UCSD-AML1 (cell line): ENCODE data around the gene CD300A.
"Not testable (repeated sequence)": the region's sequence is repeated elsewhere in the genome, so short reads cannot be mapped to it uniquely, and the experiment has no call there.

Source experiments
- DNase-seq: peaks from one replicate; lab custom pipeline; 2025; ENCODE audit not compliant: unreplicated experiment; lab: John Stamatoyannopoulos, UW

The CD300A gene

DNA sequence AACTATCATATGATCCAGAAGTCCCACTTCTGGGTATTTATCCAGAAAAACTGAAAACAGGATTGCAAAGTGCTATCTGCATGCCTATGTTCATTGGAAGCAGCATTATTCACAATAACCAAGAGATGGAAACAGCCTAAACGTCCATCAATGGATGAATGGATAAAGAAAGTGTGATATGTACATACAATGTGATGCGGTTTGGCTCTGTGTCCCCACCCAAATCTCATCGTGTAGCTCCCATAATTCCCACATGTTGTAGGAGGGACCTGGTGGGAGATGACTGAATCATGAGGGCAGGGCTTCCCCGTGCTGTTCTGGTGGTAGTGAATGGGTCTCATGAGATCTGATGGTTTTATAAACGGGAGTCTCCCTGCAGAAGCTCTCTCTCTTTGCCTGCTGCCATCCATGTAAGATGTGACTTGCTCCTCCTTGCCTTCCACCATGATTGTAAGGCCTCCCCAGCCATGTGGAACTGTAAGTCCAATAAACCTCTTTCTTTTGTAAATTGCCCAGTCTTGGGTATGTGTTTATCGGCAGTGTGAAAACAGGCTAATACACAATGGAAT lies 52.1 kb downstream of the CD300A start:
- DNase-seq: not testable (repeated sequence)

DNA sequence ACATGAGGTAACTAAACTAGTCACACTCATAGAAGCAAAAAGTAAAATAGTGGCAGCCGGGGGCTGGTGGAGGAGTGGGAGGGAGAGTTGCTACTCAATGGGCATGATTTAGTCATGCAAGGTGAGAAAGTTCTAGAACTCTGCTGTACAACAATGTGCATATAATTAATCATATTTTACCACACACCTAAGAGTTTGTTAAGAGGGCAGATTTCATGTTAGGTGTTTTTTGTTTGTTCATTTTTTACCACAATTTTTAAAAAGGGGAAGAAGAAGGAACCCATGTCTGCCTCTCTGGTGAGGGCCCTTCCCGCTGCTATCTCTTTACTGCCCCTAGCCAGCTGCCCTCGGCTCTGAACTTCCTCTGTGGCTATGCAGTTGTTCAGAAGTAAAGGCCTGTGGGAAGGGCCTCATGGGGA lies 53.6 kb downstream of the CD300A start:
- peak; percentile 58 for DNase-seq

DNA sequence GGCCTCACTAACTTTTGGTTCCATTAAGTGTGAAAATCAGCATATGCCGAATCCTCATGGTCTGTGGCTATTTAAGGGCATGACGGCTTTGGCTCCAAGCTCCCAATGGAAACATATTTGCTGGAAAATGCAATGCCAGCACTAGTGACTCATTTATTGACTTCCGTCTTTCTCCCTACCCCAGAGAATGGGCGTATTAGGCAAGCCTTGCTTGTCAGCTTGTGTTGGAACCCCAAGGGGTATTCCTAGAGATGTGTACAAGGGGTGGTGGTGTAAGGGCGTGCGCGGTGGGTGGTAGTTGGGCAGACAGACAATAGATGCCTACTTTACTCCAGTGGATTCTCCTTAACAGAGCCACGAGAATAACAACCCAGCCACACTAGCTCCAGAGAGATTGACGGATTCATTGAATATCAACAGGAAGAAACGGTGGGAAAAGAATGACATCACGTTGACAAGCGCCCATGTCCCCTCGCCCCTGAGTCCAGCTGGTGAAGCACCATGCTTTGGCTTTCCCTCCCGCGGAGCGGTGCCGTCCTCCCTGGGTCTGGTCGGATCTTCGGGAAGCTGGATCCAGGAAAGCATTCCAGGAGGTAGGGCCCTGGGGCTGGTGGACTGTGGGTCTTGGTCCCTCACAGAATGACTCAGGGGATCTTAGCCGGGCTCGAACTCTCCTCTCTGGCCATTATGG lies 54.5 kb downstream of the CD300A start:
- no peak for DNase-seq

DNA sequence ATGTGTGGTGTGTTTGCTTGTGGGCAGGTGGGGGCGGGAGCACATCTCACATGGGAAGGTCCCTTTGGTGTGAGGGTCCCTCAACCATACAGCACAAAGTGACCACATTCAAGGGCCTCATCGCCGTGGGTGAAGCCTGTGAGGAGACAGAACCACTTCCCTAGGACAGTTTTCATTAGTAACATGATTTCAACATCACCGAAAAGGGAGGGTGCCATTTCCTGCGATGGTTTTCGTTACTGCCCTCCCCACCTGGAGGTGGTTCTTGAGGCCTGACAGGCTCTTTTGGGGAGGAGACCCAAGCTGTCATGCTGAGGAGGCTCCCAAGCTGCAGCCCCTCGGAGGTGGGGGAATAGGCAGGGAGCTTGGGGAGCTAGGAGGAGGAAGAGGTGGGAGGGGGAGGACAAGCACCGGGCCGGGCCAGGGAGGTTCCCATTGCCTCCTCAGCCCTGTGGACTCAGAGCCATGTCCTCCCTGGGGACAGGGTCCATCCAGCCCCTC lies 55.3 kb downstream of the CD300A start:
- peak; percentile 42 for DNase-seq

DNA sequence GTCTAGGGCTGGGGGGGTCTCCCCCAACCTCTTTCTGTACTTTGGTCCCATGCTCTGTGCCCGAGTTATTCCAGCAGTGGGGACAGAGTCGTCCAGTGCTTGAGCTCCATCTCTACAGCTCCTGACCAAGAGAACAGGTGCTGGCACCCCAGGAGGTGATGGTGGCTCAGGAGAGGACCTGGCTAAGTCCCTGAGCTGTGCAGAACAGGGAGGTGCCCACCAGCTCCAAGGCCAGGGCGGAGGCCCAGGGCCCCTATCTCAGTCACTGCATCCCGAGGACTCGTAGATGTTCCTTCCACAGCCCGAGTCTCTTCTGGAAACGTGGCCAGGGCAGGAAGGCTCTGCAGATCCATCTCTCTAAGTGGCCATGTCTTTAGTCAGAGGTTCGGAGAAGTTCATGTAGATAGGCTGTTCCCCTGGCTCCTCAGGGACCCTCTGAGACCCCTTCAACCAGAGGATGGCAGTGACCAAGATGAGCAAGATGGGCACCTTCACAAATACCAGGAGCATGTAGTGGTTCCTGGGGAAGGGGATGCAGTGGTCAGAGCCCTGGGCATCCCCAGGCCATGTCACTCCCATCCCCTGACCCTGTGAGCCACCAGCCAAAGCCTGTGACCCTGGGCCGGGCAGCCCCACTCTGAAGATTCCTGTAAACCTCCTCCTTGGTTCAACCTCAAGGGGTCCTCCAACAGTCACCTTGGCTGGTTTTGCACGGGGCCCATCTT lies 56.1 kb downstream of the CD300A start:
- DNase-seq: no peak

DNA sequence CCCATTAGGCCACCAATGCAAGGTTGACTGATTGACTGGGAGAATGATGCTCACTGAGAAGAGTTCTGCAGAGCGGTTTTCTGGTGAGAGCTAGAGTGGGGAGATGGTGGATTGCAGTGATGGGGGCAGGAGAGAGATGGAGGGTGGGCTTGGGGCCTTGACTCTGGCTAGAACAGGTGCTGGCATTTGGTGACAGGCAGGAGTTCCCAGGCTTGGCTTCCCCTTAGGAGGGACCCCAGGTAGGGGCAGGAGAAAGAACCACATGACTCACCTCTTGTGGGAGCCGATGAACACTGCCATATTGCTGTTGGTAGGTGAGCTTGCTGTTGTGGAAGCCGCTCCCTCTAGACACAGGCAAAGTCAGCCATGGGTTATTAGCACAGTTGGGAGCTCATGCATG lies 56.9 kb downstream of the CD300A start:
- DNase-seq: no peak

DNA sequence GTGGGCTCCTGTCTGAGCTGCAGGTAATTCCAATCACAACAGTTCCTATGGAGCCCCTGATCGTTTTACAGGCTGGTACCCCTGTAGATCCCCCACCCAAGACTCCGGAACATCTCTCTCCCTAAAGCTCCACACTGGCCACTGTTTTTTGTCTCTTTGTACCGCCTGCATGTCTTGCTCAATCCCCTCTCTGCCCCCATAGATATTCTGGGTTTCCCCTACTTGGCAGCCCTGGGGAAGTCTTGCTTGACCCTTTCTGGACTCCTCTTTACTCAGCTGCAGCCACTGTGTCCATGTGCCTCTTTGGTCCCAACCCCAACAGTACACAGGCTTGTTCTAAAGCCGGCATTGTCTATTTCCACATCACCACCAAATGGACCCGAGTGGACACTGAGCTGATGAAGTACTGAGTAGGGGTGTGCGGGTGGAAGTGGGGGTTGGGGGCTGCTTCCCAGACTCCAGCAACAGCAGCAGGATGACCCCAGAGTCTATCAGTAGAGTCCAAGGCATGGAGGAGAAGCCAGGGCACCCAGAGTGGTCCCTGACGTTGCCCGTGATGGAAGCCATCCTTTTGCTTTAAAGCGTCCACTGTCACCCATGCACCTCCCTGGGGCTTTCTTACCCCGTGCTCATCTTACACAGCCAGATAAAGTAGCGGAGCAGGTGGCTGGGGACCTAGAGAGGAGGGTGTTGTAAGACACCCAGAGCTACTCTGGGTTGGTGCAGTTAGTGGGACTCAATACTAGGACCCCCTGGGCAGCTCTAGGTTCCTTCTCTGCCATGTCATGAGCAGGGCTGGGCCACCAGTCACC lies 58.4 kb downstream of the CD300A start:
- no peak for DNase-seq

DNA sequence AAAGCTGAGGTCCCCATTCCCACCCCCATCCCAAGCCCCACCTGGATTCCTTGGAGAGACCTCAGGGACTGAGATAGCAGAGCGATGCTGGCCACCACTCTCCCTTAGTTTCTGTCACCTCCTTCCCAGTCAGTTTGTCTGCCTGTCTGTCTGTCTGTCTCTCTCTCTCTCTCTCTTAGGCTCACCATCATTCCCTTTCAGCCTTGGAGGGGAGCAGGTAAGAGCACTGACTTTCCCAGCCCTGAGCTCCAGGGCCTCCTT lies 59.0 kb downstream of the CD300A start:
- no peak for DNase-seq

DNA sequence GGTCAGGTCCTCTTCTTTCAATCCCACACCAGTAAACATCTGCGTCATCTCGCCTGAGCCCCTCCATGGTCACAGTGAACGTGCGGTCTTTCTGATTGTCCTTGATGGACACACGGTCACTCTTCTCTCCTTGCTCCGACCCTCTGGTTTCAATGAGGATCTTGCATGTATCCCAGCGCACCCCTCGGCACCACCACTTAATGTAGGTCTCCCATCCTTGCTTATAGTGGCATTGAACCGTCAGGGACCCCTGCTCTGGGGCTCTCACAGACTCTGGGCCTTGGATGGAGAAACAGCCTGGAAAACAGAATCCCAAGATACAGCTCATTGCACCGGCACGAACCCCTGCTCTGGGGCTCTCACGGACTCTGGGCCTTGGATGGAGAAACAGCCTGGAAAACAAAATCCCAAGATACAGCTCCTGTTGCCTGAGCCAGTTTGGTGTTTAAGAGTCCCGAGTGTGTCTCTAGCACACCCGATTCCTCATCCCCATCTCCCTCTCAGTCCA lies 59.4 kb downstream of the CD300A start:
- DNase-seq: no peak

DNA sequence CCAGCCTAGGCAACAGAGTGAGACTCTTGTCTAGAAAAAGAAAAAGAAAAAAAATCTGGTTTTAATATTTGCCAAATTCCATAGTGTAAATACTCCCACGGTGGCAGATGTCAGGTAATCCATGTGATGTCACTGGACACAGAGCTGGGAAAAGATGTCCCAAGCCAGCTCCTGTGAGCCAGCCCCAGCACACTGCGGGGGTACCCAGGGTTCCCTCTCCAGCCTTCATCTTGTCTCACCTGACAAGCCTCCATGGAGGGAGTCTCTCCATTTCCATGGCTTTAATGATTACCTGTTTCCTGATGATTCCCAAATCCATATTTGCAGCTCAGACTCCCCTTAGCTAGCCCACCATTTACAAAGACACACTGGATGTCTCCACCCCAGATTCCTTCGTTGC lies 60.2 kb downstream of the CD300A start:
- DNase-seq: no peak

DNA sequence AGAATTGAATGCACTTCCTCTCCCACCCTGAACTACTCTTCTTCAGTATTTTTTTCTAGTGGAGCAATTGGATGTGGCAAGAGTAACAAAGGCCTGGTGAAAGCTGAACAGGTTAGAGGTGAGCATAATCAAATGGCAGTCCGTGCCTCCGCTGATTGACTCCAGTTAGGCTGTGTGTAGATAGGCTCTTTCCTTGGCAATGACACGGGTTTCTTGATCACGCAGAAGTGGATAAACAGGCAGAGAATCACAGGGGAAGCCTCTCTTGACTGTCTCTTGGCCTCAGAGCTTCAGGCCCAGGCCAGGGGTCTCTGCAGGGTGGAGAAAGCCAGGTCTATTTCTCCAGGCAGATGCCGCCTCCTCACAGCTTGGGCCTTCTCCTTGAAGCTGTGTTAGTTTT lies 60.6 kb downstream of the CD300A start:
- DNase-seq: no peak

DNA sequence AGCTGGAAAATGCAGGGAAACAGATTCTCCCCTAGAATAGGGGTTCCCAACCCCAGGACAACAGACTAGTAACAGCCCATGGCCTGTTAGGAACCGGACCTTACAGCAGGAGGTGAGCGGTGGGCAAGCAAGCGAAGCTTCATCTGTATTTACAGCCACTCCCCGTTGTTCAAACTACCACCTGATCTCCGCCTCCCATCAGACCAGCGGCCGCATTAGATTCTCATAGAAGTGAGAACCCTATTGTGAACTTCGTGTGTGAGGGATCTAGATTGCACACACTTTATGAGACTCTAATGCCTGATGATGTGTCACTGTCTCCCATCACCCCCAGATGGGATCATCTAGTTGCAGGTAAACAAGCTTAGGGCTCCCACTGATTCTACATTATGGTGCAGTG lies 61.3 kb downstream of the CD300A start:
- DNase-seq: no peak

DNA sequence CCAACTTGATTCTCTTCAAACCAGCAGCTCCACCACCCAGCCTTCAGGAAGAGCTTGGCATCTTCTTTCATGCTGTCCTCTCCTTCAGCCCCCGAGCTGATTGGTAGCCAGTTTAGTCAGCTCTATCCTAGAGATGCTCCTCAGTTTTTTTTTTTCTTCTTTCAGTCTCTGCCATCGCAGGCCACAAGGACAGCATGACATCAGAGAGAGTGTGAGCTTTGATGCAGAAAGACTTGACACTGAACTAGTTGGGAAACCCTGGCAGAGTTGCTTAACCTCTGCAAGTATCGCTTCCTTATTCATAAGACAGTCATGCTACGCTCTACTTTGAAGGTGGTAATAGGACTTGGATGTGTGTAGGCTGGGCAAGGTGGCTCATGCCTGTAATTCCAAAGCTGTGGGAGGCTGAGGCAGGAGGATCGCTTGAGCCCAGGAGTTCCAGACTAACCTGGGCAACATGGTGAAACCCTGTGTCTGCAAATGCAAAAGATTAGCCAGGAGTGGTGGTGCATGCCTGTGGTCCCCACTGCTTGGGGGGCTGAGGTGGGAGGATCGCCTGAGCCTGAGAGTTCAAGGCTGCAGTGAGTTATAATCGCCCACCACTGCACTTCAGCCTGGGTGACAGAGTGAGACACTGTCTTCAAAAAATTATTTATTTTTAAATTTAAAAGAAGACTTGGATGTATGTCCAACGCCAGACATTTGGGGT lies 62.2 kb downstream of the CD300A start:
- no peak for DNase-seq

DNA sequence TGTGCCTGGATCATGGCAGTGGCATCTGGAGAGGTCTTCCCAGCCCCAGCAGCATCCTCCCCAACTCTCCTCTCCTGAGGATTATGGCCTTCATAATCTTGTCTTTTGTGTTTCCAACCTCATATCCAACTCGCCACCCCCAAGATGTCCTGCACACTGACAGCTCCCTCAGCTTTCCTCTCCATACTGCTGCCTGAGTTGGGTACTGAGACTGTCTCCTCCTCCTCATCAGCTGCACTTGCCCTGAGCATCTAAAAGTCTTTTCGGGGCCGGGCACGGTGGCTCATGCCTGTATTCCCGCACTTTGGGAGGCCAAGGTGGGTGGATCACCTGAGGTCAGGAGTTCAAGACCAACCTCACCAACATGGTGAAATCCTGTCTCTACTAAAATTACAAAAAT lies 62.8 kb downstream of the CD300A start:
- no peak for DNase-seq

DNA sequence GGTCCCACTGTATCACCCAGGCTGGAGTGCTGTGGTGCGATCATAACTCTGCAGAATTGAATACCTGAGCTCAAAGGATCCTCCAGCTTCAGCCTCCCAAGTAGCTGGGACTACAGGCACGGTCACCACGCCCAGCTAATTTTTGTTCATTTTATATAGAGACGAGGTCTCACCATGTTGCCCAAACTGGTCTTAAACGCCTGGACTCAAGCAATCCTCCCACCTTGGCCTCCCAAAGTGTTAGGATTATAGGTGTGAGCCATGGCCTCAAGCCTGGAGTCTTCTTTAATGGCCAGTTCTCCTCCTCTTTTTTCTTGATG lies 64.4 kb downstream of the CD300A start:
- no peak for DNase-seq

DNA sequence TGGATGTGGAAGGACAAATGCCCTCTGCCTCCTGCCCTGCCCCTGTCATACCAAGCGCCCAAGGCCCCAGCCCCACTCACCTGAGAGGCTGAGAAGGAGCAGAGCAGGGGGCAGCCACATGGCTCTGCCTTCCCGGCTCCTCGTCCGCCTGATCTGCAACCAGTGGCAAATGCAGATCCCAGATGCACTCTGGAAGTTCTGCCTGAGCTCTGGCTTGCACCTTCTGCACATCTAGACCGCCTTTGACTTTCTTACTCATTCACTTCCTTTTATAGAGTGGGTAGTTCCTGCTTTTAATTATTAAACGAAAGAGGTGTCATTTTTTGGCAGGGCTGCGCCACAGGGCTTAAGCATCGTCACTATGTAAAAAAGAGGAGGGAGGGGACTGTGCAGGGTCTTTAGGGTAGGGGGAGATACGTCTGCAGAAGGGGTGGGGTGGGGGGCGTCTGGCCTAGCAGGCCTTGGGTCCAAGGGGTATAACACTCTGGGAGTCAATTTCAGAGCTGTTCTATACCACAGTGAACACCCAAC lies 64.9 kb downstream of the CD300A start, which contains the start of gene CD300LB:
TSS of gene CD300LB (minus strand) at position 245 of the 531 bp plus-strand sequence. CDS start at position 120, 125 bp downstream.
- DNase-seq: no peak

DNA sequence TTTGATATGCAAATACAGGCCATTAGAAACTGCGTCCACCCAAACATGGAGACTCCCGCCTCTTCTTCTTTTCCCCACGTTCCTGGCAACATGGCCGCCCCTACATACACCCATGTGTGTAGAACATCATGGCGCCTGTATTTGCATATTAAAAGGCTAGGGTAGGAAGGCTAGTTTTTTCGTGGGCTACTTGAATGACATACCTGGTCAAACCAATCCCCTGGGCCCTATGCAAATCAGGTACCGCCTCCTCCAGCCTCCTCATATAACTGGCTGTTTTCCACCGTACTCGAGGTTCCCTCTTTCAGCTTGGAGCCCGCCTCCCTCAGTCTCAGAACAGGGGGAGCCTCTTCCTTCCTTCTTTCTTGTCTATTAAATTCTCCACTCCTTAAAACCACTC lies 65.7 kb downstream of the CD300A start:
- peak; percentile 87 for DNase-seq
